Measurements from ENCODE around the gene STAG2.

The STAG2 gene

DNA sequence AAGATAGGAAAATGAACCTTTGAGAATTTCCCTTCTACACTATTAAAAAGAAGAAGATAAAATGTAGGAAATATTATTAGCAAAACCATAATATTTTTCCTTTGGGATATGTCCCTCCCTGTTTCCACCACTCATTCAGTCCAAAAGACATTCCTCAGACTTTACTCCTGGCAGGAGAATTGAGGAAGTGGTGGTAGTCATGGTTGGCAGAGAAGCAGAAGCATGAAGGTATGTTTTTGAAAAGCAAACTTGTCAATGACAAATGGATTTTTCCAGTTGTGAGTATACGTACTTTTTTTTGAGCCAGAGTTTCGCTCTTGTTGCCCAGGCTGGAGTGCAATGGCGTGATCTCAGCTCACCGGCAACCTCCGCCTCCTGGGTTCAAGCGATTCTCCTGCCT is 13.7 kb downstream of the STAG2 start:
- DNase-seq (ENCODE audit: low read depth in 2 of 2): no peak

GRCh38 chrX:123976706-123977316 is 15.3 kb downstream of the STAG2 start:
- DNase-seq (ENCODE audit: low read depth in 2 of 2): no peak

DNA sequence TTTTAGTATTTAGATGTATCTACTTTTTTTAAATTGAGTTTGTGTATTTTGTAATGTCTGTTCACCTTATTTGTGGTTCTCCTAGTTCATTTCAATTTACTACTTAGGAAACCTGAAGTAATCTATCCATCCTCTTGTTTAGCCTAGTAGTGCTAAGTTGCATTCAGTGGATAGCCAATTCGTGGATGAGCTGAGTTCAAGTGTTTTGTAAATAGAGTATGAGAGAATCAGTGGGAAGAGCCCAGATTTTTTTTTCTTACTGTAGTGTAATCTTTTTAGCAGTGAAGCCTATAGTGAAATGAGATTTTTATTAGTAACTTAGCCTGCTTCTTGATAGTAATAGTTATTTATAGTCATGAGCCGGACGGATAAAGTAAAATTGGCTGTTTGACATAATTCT is 21.7 kb downstream of the STAG2 start:
- DNase-seq (ENCODE audit: low read depth in 2 of 2): no peak

DNA sequence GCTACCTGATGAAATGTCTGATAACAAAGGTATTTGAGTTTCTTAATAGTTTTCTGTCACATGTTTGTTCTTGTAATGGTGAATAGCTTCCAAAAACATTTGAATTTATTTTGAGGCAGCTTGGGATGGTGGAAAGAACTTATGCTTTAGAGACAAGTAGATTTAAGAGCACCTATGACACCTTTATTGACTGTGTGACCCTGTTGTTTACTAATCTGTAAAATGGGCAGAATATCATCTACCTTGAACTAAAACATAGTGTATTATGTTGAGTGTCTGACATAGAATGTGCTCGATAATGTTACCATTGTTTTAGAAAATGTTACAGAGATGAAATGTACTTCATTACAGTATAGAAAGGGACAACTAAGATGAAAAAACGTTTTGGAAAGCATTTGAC is 24.9 kb downstream of the STAG2 start:
- DNase-seq (ENCODE audit: low read depth in 2 of 2): no peak

DNA sequence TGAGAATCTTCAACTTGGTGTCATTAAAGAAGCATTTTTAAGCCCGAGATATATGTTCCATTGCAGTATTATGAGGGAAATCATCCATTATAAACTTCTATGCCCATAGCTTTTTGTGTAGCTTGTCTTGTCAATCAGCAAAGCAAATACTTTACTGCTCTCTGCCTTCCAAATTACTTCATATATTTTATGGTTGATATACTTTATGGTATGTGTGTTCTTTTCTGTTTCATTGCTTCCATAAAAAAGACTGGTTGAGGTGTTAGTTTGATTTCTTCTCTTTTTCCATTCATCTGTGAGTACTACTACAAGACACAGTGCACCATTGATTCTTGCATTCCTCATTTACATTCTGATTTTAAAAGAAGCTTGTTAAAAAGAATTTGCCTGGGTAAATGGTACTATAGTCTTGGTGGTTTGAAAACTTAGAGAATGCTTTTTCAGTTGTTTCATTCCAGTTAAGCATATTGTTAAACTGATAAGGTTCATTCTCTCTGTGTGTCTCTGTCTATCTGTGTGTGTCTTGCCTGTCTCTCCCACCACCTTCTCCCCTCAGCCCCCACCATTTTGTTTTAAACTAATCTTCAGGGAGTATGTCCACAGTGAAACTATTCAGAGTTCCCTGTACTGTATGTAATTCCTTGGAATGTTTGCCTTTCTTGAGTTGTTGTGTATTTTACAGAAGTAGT is 27.1 kb downstream of the STAG2 start:
- no peak for DNase-seq (ENCODE audit: low read depth in 2 of 2)

GRCh38 chrX:123989235-123989634 is 27.7 kb downstream of the STAG2 start:
- no peak for DNase-seq (ENCODE audit: low read depth in 2 of 2)

DNA sequence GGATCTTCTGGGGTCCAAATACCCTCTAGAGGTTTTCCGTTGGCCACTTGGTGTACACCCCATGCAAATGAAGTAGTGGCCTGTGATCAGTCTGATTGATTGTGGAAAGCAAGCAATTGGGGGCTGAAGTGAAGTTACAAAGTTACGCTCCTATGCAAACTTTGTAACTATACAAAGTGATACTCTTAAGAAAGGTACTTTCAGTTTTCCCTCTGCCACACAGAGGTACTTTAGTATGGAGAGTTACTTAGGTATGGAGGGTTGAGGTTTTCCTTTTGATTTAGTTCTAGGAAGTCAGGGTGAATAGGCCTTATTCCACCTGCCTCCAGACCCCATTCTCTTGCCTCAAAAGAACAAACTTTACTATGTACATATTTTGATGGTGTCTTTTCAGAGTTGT is 28.7 kb downstream of the STAG2 start:
- no peak for DNase-seq (ENCODE audit: low read depth in 2 of 2)

- no peak for DNase-seq (ENCODE audit: low read depth in 2 of 2)
Measured at GRCh38 chrX:123990602-123991001, 29.1 kb downstream of the STAG2 start.

DNA sequence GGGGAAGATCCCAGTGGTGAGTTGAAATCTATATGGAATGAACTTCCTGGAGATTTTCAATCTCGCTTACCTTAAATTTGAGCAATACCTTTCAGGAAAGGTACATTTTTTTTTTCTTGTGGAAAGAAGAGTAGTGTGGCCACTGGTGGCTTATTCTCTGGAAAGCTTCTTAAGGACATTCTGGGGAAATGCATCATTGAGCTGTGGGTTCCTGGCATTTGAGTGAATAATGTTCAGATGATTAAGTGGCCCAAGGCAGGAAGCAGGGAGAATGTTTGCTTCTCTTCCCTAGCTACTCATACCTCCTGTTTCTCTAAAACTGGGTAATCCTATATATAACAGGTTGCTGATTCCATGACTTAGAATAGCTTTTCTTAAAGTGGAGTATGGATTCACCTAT is 31.8 kb downstream of the STAG2 start:
- DNase-seq (ENCODE audit: low read depth in 2 of 2): no peak

DNA sequence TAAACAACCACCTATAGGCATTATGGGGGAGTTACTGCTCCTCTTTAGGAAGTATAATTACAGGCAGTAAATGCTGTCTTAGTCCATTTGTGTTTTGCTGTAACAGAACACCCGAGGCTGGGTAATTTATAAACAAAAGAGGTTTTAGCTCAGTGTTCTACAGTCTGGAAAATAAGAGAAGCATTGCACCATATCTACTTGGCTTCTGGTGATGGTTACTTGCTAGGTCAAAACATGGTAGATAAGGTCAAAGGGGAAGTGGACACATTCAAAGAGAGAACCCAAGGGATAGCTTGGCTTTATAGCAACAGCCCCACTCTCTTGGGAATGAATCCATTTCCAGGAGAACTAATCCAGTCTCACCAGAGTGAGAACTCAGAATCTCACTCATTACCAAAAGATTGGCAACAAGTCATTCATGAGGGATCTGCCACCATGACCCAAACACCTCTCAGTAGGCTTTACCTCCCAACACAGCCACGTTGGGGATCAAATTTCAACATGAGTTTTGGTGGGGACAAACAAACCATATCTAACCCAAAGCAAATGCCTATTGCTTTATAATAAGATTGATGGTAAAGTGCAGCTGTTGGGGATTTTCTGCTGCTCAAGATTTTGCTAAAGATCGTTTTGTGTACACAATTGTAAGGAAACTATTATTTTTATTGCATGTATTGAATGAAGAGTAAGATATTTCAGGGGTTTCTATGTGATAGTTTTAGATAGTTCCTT is 32.6 kb downstream of the STAG2 start:
- DNase-seq (ENCODE audit: low read depth in 2 of 2): no peak

GRCh38 chrX:123994730-123995129 is 33.2 kb downstream of the STAG2 start:
- no peak for DNase-seq (ENCODE audit: low read depth in 2 of 2)

- no peak for DNase-seq (ENCODE audit: low read depth in 2 of 2)
Measured at GRCh38 chrX:124001581-124001980, 40.1 kb downstream of the STAG2 start.

DNA sequence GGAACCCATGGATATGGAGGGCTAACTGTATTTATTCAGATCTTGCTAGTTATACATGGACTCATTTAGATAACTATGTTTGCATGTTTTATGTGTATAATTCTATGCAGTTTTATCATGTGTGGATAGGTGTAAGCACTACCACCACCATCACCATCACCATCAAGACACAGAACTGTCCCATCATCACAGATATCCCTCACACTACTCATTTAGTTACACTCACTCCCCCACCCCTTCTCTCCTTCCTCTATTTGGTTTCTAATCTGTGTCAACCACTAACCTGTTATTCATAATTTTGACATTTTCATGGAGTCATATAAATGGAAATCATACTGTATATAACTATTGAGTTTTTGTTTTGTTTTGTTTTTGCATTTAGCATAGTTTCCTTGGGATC is 43.7 kb downstream of the STAG2 start:
- DNase-seq (ENCODE audit: low read depth in 2 of 2): no peak

DNA sequence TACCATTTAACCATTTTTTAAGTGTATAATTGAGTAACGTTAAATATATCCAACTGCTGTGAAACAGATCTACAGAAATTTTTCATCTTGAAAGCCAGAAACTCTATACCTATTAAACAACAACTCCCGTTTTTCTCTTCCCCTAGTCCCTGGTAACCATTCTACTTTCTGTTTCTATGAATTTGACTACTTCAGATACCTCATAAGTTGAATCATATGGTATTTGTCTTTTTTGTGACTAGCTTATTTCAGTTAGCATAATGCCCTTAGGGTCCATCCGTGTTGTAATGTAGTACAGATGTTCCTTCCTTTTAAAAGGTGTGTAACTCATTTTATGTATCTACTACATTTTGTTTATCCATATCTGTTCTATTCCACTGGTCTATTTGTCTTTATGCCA is 48.7 kb downstream of the STAG2 start:
- DNase-seq (ENCODE audit: low read depth in 2 of 2): no peak

- no peak for DNase-seq (ENCODE audit: low read depth in 2 of 2)
Measured at GRCh38 chrX:124010566-124010965, 49.1 kb downstream of the STAG2 start.

DNA sequence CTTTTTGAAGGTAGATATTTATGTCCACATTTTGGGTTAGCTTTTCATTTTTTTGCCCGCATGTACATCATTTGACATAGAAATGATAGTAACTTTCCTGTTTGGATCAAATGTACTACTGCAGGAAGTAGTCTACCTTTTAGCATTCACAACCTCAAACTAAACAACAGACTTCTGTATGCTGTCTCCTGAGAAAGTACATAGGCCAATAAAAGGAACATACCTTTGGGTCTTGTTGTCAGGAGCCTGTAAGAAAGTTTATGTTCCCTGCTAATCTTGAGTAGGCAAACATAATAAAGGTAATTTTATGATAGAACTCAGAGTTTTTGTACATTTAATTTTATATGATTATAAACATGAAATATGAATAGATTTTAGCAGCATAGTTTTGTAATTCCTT is 54.2 kb downstream of the STAG2 start:
- no peak for DNase-seq (ENCODE audit: low read depth in 2 of 2)

DNA sequence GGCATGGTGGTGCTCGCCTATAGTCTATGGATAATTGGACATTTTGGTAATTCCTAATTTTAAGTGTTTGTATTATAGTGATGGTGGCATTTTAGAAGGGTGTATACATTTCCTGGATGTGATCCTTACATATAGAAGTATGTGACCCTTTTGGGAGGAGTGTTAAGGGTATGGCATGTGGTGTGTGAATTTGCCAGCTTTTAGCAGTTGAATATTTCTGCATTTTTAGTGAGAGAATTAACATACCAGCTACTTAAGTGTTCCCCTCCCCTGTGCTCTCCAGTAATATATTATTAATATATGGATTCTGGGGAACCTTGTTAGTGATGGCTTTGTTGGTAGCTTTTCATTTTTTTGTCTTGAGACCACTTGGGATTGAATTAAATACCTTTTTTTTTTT is 55.3 kb downstream of the STAG2 start:
- DNase-seq (ENCODE audit: low read depth in 2 of 2): no peak

- DNase-seq (ENCODE audit: low read depth in 2 of 2): no peak
Measured at GRCh38 chrX:124018023-124018422, 56.5 kb downstream of the STAG2 start.

GRCh38 chrX:124023838-124024238 is 62.3 kb downstream of the STAG2 start:
- no peak for DNase-seq (ENCODE audit: low read depth in 2 of 2)

DNA sequence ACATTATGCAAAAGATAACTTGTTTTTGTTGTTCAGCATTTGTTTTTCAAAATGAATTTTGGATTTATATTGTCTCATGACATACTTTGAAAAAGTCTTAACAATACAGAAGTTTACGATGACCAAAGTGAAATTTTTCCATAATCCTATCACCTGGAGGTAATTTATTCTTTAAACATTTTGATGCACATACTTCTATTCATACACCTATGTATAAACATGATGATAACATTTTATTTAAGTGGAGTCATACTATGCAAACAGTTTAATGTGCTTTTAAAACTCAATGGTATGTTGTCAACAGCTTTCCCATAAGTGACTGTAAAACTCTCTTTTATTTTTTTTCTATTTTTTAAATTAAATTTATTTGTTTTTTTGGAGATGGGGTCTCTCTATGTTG is 65.0 kb downstream of the STAG2 start:
- no peak for DNase-seq (ENCODE audit: low read depth in 2 of 2)

DNA sequence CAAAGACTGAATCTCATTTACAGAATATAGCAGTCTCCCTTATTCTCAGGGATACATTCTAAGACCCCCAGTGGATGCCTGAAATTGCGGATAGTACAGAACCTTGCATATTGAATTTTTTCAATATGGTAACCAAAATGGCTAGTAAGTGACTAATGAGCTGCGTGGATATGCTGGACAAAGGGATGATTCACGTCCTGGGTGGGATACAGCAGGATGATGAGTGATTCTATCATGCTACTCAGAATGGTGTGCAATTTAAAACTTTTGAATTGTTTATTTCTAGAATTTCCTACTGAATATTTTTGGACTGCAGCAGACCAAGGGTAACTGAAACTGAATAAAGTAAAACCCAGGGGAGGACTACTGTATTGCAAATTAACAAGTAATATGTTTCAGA is 66.7 kb downstream of the STAG2 start:
- DNase-seq (ENCODE audit: low read depth in 2 of 2): no peak

DNA sequence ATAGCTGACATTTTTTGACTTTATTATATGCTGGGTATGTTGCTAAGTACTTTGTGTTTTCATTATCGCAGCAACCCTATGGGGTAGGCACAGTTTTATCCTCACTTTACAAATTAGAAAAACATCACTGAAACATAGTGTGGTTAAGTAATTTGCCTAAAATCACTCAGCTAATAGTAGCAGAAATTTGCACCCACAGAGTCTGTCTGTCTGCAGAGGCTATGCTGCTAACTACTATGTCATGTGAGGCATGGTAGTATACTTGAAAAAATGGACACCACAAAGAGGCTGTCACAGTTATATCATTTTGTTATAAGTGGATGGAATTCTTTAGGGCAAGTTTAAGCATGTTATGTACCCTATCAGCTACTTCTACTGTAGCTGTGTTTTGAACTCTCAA is 69.0 kb downstream of the STAG2 start:
- no peak for DNase-seq (ENCODE audit: low read depth in 2 of 2)

GRCh38 chrX:124033821-124034220 is 72.3 kb downstream of the STAG2 start:
- no peak for DNase-seq (ENCODE audit: low read depth in 2 of 2)
